ENCODE data around the gene KRT76. TPM values are rescaled to one million over a fixed set of nuclear protein-coding genes. Genes with fewer than 3 reads are reported as not detected.

KRT76 gene
- polyA plus RNA-seq, 1 donor (not counting 4 experiments of a cell fraction or from before 2014, with no cell fraction given), result not detected

DNA sequence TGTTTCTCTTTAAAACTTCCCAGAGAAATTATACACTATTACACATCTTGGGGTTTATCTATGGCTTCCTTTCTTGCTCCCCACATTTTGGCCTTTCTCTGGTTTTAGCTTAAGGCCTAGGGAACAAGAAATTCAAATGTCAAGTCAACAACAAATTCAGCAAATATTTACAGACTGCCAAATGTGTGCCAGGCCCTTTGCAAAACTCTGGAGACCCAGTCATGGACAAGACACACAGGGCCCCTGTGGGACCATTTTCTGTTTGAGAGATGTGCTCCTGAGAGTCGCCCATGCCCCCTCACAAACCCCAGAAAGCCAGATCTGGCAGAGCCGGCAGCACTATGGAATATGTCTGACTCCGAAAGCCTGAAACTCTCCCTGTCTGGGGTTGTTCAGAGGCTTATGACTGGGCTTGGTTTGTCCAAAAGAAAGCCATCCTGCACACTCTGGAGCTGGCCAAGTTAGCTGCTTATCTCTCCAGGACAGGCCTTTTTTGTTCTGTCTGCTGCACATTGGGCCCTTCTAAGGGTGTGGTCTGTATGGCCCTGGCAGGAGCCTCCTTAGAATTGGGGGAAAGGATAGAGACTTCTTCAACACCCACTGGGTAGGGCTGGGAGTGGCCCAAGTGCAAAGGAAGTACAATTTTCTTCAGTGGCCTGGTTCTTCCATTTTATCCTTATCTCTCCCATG lies 19.8 kb upstream of the KRT76 start:
- Histone ChIP-seq H3K4me2 (ENCODE audit: control insufficient read depth, extremely low read depth, insufficient read depth, low read depth, low read length) (no peak overlapping the region), H4K20me1 (ENCODE audit: control insufficient read depth, extremely low read depth, insufficient read depth, low read length) (no peaks in the 10 kb centered on the region), H3K9ac (ENCODE audit: control insufficient read depth, extremely low read depth, insufficient read depth, low read length) (no peak overlapping the region), H3K79me2 (ENCODE audit: control insufficient read depth, insufficient read depth, low read length) (no peaks in the 10 kb centered on the region), H3K27me3 (ENCODE audit: control insufficient read depth, extremely low read depth, insufficient read depth, low read length) (peaks cover 7% of the 10 kb centered on the region), H3K36me3 (ENCODE audit: control insufficient read depth in 2 of 2, extremely low read depth in 1 of 2, insufficient read depth in 2 of 2, low read length in 2 of 2) (no peaks in the 10 kb centered on the region), H2AFZ (ENCODE audit: control insufficient read depth, low read length) (no peak overlapping the region), H3K27ac (ENCODE audit: control insufficient read depth, insufficient read depth, low read length) (no peak overlapping the region), H3K9me3 (ENCODE audit: control insufficient read depth, low read depth, low read length) (no peaks in the 10 kb centered on the region), H3K4me1 (ENCODE audit: control insufficient read depth, extremely low read depth, insufficient read depth, low read length) (peaks cover 39% of the 10 kb centered on the region), H3K4me3 (ENCODE audit: control insufficient read depth in 2 of 3, extremely low read depth in 1 of 3, insufficient read depth in 2 of 3, low read depth in 1 of 3, low read length in 3 of 3) (no peak overlapping the region), H3K9me1 (ENCODE audit: control insufficient read depth, extremely low read depth, insufficient read depth, low read length) (no peaks in the 10 kb centered on the region)
- FAIRE-seq, result no peak
- no peak for DNase-seq (ENCODE audit: low read depth, low spot score)
- dilution Hi-C loops (cut with MboI; ENCODE audit: extremely low pct_ligation_motif_present, low sequenced_read_pairs), result no loop called here
- TF ChIP-seq EZH2 (IDR thresholded peaks at IDR 0.05; ENCODE audit: low read length), result no peak
- TF ChIP-seq, protein P1, sequence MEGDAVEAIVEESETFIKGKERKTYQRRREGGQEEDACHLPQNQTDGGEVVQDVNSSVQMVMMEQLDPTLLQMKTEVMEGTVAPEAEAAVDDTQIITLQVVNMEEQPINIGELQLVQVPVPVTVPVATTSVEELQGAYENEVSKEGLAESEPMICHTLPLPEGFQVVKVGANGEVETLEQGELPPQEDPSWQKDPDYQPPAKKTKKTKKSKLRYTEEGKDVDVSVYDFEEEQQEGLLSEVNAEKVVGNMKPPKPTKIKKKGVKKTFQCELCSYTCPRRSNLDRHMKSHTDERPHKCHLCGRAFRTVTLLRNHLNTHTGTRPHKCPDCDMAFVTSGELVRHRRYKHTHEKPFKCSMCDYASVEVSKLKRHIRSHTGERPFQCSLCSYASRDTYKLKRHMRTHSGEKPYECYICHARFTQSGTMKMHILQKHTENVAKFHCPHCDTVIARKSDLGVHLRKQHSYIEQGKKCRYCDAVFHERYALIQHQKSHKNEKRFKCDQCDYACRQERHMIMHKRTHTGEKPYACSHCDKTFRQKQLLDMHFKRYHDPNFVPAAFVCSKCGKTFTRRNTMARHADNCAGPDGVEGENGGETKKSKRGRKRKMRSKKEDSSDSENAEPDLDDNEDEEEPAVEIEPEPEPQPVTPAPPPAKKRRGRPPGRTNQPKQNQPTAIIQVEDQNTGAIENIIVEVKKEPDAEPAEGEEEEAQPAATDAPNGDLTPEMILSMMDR (optimal IDR thresholded peaks at IDR 0.05 in 1 of 3, IDR thresholded peaks at IDR 0.05 in 1 of 3, conservative IDR thresholded peaks at IDR 0.05 in 1 of 3; ENCODE audit: extremely low read depth in 1 of 3, insufficient read depth in 2 of 3, low read length in 3 of 3), result no peak

DNA sequence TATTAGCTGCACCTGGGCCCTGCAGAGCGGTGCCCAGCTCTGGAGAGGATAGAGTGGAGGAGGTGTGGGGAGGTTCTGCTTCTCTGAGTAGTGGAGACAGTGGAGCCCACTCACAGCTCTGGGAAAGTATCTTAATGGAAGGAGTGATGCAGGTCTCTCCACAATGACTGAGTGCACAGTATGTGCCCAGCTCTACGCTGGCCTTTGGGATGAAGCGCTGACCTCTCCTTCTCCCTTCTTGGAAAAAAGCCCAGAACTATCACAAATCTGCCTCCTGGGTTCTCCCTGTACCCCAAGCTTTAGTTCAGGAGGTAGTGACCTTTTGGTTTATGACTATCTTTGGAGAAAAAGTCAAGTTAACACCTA lies 19.3 kb upstream of the KRT76 start:
- DNase-seq (ENCODE audit: low read depth, low spot score), result no peak
- dilution Hi-C loops (cut with MboI; ENCODE audit: extremely low pct_ligation_motif_present, low sequenced_read_pairs), result no loop called here
- no peaks in the 10 kb centered on the region for H3K36me3 ChIP-seq (ENCODE audit: control insufficient read depth in 2 of 2, extremely low read depth in 1 of 2, insufficient read depth in 2 of 2, low read length in 2 of 2)
- no peaks in the 10 kb centered on the region for H4K20me1 ChIP-seq (ENCODE audit: control insufficient read depth, extremely low read depth, insufficient read depth, low read length)
- no peaks in the 10 kb centered on the region for H3K9me1 ChIP-seq (ENCODE audit: control insufficient read depth, extremely low read depth, insufficient read depth, low read length)
- no peaks in the 10 kb centered on the region for H3K9me3 ChIP-seq (ENCODE audit: control insufficient read depth, low read depth, low read length)
- no peak overlapping the region for H3K9ac ChIP-seq (ENCODE audit: control insufficient read depth, extremely low read depth, insufficient read depth, low read length)
- H3K4me2 ChIP-seq (ENCODE audit: control insufficient read depth, extremely low read depth, insufficient read depth, low read depth, low read length), result no peak overlapping the region
- H3K4me3 ChIP-seq (ENCODE audit: control insufficient read depth in 2 of 3, extremely low read depth in 1 of 3, insufficient read depth in 2 of 3, low read depth in 1 of 3, low read length in 3 of 3), result no peak overlapping the region
- no peaks in the 10 kb centered on the region for H3K79me2 ChIP-seq (ENCODE audit: control insufficient read depth, insufficient read depth, low read length)
- no peak for TF ChIP-seq EZH2 (IDR thresholded peaks at IDR 0.05; ENCODE audit: low read length)
- TF ChIP-seq, protein P1 (optimal IDR thresholded peaks at IDR 0.05 in 1 of 3, IDR thresholded peaks at IDR 0.05 in 1 of 3, conservative IDR thresholded peaks at IDR 0.05 in 1 of 3; ENCODE audit: extremely low read depth in 1 of 3, insufficient read depth in 2 of 3, low read length in 3 of 3), result no peak
- H3K27ac ChIP-seq (ENCODE audit: control insufficient read depth, insufficient read depth, low read length), result no peak overlapping the region
- no peak overlapping the region for H2AFZ ChIP-seq (ENCODE audit: control insufficient read depth, low read length)
- FAIRE-seq, result no peak
- H3K4me1 ChIP-seq (ENCODE audit: control insufficient read depth, extremely low read depth, insufficient read depth, low read length), result peaks cover 39% of the 10 kb centered on the region
- peaks cover 12% of the 10 kb centered on the region for H3K27me3 ChIP-seq (ENCODE audit: control insufficient read depth, extremely low read depth, insufficient read depth, low read length)
